Brain microvascular endothelial cell (primary cell): ENCODE data around the gene CDHR2.

Experiments used
- DNase-seq: peaks from one replicate; pipeline ENCODE4 v3.0.0-alpha.2; 2020
- H3K27ac ChIP-seq: fragments of 250-450 bp; sonication (Bioruptor Pico); 2 replicates; pipeline ENCODE4 v1.5.1; 2020; ENCODE audit warnings: mild to moderate bottlenecking, moderate library complexity
- H3K27me3 ChIP-seq: fragments of 250-450 bp; sonication (Bioruptor Pico); replicated peaks from 2 replicates; pipeline ENCODE4 v1.5.1; 2020; ENCODE audit warnings: mild to moderate bottlenecking
- H3K36me3 ChIP-seq: fragments of 250-450 bp; sonication (Bioruptor Pico); replicated peaks from 2 replicates; pipeline ENCODE4 v1.5.1; 2020; ENCODE audit warnings: mild to moderate bottlenecking
- H3K4me3 ChIP-seq: 2 replicates; pipeline ENCODE4 v1.5.1; 2011; ENCODE audit warnings: low read depth, mild to moderate bottlenecking, control low read depth, low read length, moderate library complexity
- in situ Hi-C: cut with HindIII; loops from 2 replicates; pipeline ENCODE4 v1.10.0; 2017; ENCODE audit warnings: low sequenced_read_pairs, low pct_ligation_motif_present
- TF ChIP-seq, protein P1 (sequence below): IDR thresholded peaks from 2 replicates; pipeline ENCODE4 v1.5.1; 2011; ENCODE audit warnings: low read depth, mild to moderate bottlenecking, moderate library complexity, low read length, control low read depth, inconsistent platforms; ENCODE audit errors: missing control alignments

The CDHR2 gene

DNA sequence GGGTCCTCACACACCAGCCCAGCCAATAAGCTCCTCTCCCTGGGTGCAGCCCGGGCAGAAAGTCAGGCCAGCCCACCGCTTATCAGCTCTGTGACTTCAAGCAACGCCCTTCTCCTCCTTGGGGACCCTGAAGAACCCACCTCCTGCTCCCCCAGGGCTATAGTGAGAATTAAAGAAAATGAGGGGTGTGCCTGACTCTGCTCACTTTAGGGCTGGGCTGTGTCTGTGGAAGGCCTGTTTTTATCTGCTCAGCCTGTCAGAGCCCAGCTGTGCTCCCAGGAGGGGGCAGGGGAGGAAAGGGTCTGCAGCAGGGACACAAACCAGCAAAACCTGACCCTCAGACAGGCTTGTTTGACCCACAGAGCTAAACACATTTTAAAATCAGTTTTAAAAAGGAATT is 56.9 kb downstream of the CDHR2 start:
- in situ Hi-C loops: no loop called here
- no peak for DNase-seq
- H3K36me3 ChIP-seq: no peaks in the 10 kb centered on the region
- H3K4me3 ChIP-seq: no peak overlapping the region
- TF ChIP-seq, protein P1, sequence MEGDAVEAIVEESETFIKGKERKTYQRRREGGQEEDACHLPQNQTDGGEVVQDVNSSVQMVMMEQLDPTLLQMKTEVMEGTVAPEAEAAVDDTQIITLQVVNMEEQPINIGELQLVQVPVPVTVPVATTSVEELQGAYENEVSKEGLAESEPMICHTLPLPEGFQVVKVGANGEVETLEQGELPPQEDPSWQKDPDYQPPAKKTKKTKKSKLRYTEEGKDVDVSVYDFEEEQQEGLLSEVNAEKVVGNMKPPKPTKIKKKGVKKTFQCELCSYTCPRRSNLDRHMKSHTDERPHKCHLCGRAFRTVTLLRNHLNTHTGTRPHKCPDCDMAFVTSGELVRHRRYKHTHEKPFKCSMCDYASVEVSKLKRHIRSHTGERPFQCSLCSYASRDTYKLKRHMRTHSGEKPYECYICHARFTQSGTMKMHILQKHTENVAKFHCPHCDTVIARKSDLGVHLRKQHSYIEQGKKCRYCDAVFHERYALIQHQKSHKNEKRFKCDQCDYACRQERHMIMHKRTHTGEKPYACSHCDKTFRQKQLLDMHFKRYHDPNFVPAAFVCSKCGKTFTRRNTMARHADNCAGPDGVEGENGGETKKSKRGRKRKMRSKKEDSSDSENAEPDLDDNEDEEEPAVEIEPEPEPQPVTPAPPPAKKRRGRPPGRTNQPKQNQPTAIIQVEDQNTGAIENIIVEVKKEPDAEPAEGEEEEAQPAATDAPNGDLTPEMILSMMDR: no peak
- no peak overlapping the region for H3K27ac ChIP-seq
- H3K27me3 ChIP-seq: no peaks in the 10 kb centered on the region

DNA sequence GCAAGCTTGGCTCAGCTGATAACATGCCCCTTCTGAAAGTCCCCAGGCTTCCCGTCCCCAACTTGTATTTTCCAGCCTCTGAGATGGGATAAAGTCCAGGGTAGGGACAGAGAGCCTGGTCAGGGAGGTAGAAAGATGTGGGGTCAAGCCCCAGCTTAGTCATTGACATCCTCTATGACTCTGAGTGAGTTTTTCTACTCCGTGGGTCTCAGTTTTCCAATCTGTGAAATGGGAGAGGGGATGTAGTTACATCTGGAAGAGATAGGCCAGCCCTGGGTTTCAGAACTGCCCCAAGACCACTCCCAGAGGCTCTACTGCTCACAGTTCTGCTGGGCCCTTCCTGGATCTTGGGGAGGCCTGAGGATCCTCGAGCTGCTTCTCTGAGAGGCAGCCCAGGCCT is 57.7 kb downstream of the CDHR2 start:
- in situ Hi-C loops: no loop called here
- TF ChIP-seq, protein P1: no peak
- no peaks in the 10 kb centered on the region for H3K27me3 ChIP-seq
- no peak overlapping the region for H3K4me3 ChIP-seq
- H3K36me3 ChIP-seq: no peaks in the 10 kb centered on the region
- no peak for DNase-seq
- no peak overlapping the region for H3K27ac ChIP-seq

DNA sequence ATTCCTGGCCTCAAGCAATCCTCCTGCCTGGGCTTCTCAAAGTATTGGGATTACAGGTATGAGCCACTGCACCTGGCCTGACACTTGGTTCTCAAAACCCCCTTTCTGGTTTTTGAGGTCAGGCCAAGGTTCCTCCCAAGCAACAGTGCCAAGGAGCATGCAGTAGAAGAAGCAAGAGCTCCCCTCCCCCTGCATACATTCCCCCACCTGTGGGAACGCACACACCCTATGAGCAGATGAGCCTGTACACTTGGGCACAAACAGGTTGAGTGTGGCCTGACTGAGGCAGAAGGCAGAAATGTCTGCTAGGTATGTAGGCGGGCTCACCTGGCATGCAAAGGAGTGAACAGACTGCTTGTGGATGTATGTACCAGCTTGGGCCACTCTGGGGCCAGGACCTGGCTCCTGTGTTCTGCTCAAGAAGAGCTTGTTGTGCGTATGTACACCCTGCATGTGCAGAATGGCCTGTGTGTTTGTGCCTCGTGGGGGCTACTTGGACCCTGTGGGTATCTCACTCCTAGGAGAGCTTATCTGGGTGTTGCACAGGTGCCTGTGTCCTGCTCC is 59.1 kb downstream of the CDHR2 start:
- no peak overlapping the region for H3K27ac ChIP-seq
- no peak overlapping the region for H3K4me3 ChIP-seq
- H3K27me3 ChIP-seq: no peaks in the 10 kb centered on the region
- no peaks in the 10 kb centered on the region for H3K36me3 ChIP-seq
- in situ Hi-C loops: no loop called here
- DNase-seq: no peak
- TF ChIP-seq, protein P1: no peak

DNA sequence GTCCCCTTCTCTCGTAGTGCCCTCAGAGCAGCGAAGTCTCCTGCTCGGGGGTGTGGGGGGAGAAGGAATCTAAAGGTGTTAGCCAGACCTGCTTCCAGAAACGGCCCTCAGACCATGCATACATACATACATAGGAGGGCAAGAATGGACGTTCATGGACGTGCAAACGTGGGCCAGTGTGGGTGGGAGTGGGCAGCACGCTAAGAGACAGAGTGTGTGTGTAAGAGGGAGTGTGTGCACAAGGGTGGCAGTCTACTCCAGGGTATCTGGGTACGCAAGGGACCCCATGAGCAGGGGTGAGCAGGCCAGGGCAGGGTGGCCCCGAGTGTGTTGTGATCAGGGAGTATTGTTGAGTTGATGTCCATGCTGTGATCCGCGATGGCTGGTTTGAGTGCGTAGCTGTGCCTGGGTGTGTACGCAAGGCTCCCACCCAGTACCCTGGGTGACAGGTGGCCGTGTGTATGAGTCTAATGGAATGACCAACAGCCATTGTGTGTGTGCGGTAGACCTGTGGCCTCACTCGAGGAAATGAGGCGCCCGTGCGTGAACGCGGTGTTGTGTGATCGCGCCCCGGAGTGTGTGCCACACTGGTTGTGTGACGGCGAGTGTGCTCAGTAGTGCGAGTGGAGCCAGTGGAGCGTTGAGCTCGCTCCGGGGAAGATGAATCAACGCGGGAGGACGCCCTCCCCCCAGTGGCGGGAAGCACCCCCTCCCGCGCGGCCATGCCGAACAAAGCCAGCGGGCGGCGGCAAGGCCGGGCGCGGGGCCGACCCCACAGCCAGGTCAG is 60.0 kb downstream of the CDHR2 start:
- H3K4me3 ChIP-seq: peak overlapping the region; percentile 55
- in situ Hi-C loops: no loop called here
- no peak for DNase-seq

DNA sequence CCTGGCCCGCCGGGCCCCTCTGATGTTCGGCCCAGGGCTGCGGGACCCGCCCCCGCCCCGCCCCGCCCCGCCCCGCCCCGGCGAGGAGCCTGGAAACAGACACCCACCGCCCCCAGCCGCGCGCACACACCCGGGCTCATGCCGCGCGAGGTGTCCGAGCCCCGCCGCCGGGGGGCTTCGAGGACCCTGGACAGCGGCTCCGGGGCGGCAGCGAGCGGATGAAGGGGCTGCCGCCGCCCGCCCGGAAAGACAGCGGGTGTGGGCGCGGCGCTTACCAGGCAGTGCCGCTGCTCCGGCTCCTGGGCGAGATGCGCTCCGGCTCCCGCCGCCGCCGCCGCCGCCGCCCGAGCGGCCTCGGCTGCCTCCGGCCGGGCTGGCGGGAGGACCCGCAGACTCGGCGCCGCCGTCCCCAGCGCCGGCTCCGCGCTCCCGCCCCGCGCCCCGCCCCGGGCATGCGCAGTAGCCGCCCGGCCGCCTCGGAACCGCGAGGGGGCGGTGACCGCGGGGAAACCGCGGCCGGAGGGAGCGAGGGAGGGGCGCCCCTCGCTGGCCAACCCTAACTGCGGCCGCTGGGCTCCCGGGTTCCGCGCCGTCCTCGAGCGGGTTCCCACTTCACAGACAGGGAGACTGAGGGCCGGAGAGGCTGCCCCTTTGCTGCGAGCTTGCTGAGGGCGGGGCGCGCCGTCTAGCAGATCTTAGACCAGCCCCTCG is 60.7 kb downstream of the CDHR2 start, which contains the start of gene GPRIN1:
Gene GPRIN1 (minus strand): TSS at position 433 of the 711 bp plus-strand sequence. CDS start 10,322 bp downstream, outside the sequence.
- DNase-seq: no peak
- H3K4me3 ChIP-seq: peak within 1 kb of the TSS; percentile 61
- in situ Hi-C loops: no loop called here
- TF ChIP-seq, protein P1: peak; percentile 16
- H3K27me3 ChIP-seq: no peaks in the 10 kb centered on the region
- no peak within 1 kb of the TSS for H3K27ac ChIP-seq
- H3K36me3 ChIP-seq: no peaks in the 10 kb centered on the region

More for the DNA sequence above, 60.0 kb downstream of the CDHR2 start:
- Histone ChIP-seq H3K27me3 (no peaks in the 10 kb centered on the region), H3K36me3 (no peaks in the 10 kb centered on the region), H3K27ac (no peak overlapping the region)
- TF ChIP-seq, protein P1: no peak
